OCI-LY7 (cell line): Measurements from ENCODE around the gene PTGIR. TPM values are rescaled to one million over a fixed set of nuclear protein-coding genes. Genes with fewer than 3 reads are reported as not detected.

Source experiments
- BruUV-seq: library from RNA; stranded (reverse); fragments of 400-500 nt; replicated peaks from 2 replicates; lab custom pipeline; 2021; lab: Mats Ljungman, UMichigan
- CTCF ChIA-PET: fragments of 300-600 bp; sonication (Branson Sonifier 250); formaldehyde crosslinking; loops from one replicate; lab custom pipeline; 2022; ENCODE audit warnings: antibody characterized with exemption; ENCODE audit not compliant: unreplicated experiment; lab: Charles Lee
- POLR2A ChIA-PET: fragments of 300-600 bp; sonication (Branson Sonifier 250); formaldehyde crosslinking; loops from one replicate; lab custom pipeline; 2022; ENCODE audit warnings: antibody characterized with exemption; lab: Charles Lee
- DNase-seq: peaks from one replicate; pipeline ENCODE4 v3.0.0-alpha.2; 2015; ENCODE audit warnings: low spot score
- H2AFZ ChIP-seq: fragments of 200-600 bp; sonication (generic), shearing (Covaris generic); 2 replicates; pipeline ENCODE4 v1.6.1; 2014; ENCODE audit warnings: mild to moderate bottlenecking, antibody characterized with exemption, low read length, moderate library complexity
- H3K27ac ChIP-seq: fragments of 200-600 bp; sonication (generic); 2 replicates; pipeline ENCODE4 v1.5.1; 2014; ENCODE audit warnings: mixed run types, low read depth, mild to moderate bottlenecking, moderate library complexity, low read length, inconsistent platforms; ENCODE audit not compliant: poor library complexity, severe bottlenecking
- H3K36me3 ChIP-seq: fragments of 200-600 bp; sonication (generic); 2 replicates; pipeline ENCODE4 v1.6.1; 2014; ENCODE audit warnings: mild to moderate bottlenecking, antibody characterized with exemption, low read length, moderate library complexity, mixed read lengths; ENCODE audit not compliant: insufficient read depth
- H3K4me1 ChIP-seq: fragments of 200-600 bp; sonication (generic); 2 replicates; pipeline ENCODE4 v1.5.1; 2014; ENCODE audit warnings: mild to moderate bottlenecking, low read length; ENCODE audit not compliant: insufficient read depth, poor library complexity, severe bottlenecking
- H3K4me2 ChIP-seq: fragments of 200-600 bp; sonication (generic); 2 replicates; pipeline ENCODE4 v1.6.1; 2014; ENCODE audit warnings: mild to moderate bottlenecking, low read length
- H3K4me3 ChIP-seq: fragments of 200-600 bp; sonication (generic); 2 replicates; pipeline ENCODE4 v1.5.1; 2014; ENCODE audit warnings: mild to moderate bottlenecking, low read depth, low read length; ENCODE audit not compliant: poor library complexity, severe bottlenecking
- H3K79me2 ChIP-seq: fragments of 200-600 bp; sonication (generic); 2 replicates; pipeline ENCODE4 v1.6.1; 2016; ENCODE audit warnings: low read depth, mild to moderate bottlenecking, low read length, moderate library complexity, mixed read lengths; ENCODE audit not compliant: insufficient read depth
- H3K9me2 ChIP-seq: fragments of 200-600 bp; sonication (generic); 2 replicates; pipeline ENCODE4 v1.6.1; 2016; ENCODE audit warnings: mild to moderate bottlenecking, low read length, mixed read lengths; ENCODE audit not compliant: insufficient read depth
- H3K9me3 ChIP-seq: fragments of 200-600 bp; sonication (generic); 2 replicates; pipeline ENCODE4 v1.6.1; 2014; ENCODE audit warnings: mild to moderate bottlenecking, mixed run types, low read length, mixed read lengths
- H4K20me1 ChIP-seq: fragments of 200-600 bp; sonication (generic); 2 replicates; pipeline ENCODE4 v1.6.1; 2014; ENCODE audit warnings: mild to moderate bottlenecking, antibody characterized with exemption, low read length, moderate library complexity, mixed read lengths; ENCODE audit not compliant: insufficient read depth
- EZH2phosphoT487 ChIP-seq: fragments of 200-600 bp; sonication (generic); IDR thresholded peaks from 2 replicates; pipeline ENCODE4 v1.6.1; 2018; ENCODE audit warnings: low read depth, borderline replicate concordance, mild to moderate bottlenecking, mixed run types, antibody characterized with exemption, low read length, moderate library complexity, mixed read lengths
- intact Hi-C: fragments of 100-400 bp; cut with micrococcal nuclease; formaldehyde crosslinking; loops from one replicate; pipeline ENCODE4 v1.10.0; 2022; ENCODE audit not compliant: unreplicated experiment
- total RNA-seq, 2 experiments: library from RNA; depleted of rRNA in 1 of 2; stranded (reverse); fragments of >200 nt in 1 of 2; shearing (Covaris generic) in 1 of 2; gene quantifications; 2 replicates each; pipeline ENCODE4 v1.2.3, GENCODE V29; 2014 to 2022
- TF ChIP-seq, protein P1 (sequence below): fragments of 200-600 bp; sonication (generic); conservative IDR thresholded peaks from 2 replicates; pipeline ENCODE4 v1.5.1; 2014; ENCODE audit warnings: mild to moderate bottlenecking, antibody characterized with exemption, low read length, moderate library complexity, mixed read lengths

PTGIR gene
- total RNA-seq, 2 experiments from 2014 or later, result 0.25 TPM; not detected in 1

DNA sequence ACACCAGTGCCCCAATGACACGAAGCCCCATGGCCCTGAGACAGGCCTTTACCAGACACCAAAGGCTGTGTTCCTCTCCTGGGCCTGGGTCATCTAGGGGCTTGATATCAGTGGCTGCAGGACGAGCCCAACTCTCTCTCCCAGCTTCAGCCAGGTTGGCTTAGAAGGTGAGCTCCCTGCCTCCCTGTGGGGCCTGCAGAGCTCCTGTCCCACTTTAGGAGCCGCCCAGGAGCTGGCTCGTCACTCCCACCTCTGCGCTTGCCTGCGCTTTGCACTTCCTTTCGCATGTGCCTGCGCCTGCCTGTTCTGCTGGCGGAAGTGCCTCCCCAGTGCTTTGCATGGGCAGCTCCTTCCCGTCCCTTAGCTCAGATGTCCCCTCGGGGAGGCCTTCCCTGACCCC lies 18.9 kb downstream of the PTGIR start:
- H4K20me1 ChIP-seq, result peaks cover 17% of the 10 kb centered on the region

DNA sequence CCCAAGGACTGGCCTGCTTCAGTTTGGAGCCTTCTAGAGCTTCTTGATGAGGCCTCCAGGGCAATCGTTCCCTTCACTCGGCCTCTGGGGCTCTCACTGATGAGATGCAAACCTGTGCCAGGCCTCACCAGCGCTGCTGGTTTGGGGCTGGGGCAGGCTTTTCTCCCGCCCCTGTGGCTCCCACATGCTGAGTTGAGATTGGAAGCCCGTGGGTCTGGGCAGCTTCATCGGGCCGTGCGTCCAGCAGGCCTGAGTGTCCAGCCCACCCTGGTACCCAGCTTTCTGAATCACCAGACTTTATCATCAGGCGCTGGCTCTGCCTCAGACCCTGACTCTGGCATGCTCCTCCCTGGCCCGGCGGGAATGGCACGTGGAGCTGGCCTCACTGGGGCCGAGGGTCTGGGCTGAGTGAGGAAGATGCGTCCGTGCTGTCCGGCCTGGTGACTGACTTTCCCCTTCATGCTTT lies 19.5 kb downstream of the PTGIR start:
- TF ChIP-seq, protein P1, sequence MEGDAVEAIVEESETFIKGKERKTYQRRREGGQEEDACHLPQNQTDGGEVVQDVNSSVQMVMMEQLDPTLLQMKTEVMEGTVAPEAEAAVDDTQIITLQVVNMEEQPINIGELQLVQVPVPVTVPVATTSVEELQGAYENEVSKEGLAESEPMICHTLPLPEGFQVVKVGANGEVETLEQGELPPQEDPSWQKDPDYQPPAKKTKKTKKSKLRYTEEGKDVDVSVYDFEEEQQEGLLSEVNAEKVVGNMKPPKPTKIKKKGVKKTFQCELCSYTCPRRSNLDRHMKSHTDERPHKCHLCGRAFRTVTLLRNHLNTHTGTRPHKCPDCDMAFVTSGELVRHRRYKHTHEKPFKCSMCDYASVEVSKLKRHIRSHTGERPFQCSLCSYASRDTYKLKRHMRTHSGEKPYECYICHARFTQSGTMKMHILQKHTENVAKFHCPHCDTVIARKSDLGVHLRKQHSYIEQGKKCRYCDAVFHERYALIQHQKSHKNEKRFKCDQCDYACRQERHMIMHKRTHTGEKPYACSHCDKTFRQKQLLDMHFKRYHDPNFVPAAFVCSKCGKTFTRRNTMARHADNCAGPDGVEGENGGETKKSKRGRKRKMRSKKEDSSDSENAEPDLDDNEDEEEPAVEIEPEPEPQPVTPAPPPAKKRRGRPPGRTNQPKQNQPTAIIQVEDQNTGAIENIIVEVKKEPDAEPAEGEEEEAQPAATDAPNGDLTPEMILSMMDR, result no peak
- TF ChIP-seq EZH2phosphoT487, result no peak
- Histone ChIP-seq H3K4me3 (no peak overlapping the region), H4K20me1 (peaks cover 17% of the 10 kb centered on the region), H3K4me2 (no peak overlapping the region), H3K4me1 (peaks cover 25% of the 10 kb centered on the region), H3K79me2 (peaks cover 40% of the 10 kb centered on the region), H3K9me3 (no peaks in the 10 kb centered on the region), H3K27ac (no peak overlapping the region), H3K9me2 (no peaks in the 10 kb centered on the region), H3K36me3 (peaks cover 52% of the 10 kb centered on the region), H2AFZ (no peak overlapping the region)
- CTCF ChIA-PET, result no interaction called here
- POLR2A ChIA-PET, result no interaction called here
- BruUV-seq, result no TSS peak
- DNase-seq, result no peak
- intact Hi-C loops, result no loop called here

More for the DNA sequence above, 18.9 kb downstream of the PTGIR start:
- peaks cover 29% of the 10 kb centered on the region for H3K4me1 ChIP-seq
- TF ChIP-seq, protein P1, result no peak
- no peak for TF ChIP-seq EZH2phosphoT487
- no peak overlapping the region for H3K4me3 ChIP-seq
- no peaks in the 10 kb centered on the region for H3K9me3 ChIP-seq
- no peak overlapping the region for H3K4me2 ChIP-seq
- DNase-seq, result no peak
- H3K79me2 ChIP-seq, result peaks cover 40% of the 10 kb centered on the region
- H3K27ac ChIP-seq, result no peak overlapping the region
- peaks cover 59% of the 10 kb centered on the region for H3K36me3 ChIP-seq
- H3K9me2 ChIP-seq, result no peaks in the 10 kb centered on the region
- ChIA-PET CTCF (no interaction called here), POLR2A (no interaction called here)
- intact Hi-C loops, result no loop called here
- no peak overlapping the region for H2AFZ ChIP-seq
- BruUV-seq, result no TSS peak

DNA sequence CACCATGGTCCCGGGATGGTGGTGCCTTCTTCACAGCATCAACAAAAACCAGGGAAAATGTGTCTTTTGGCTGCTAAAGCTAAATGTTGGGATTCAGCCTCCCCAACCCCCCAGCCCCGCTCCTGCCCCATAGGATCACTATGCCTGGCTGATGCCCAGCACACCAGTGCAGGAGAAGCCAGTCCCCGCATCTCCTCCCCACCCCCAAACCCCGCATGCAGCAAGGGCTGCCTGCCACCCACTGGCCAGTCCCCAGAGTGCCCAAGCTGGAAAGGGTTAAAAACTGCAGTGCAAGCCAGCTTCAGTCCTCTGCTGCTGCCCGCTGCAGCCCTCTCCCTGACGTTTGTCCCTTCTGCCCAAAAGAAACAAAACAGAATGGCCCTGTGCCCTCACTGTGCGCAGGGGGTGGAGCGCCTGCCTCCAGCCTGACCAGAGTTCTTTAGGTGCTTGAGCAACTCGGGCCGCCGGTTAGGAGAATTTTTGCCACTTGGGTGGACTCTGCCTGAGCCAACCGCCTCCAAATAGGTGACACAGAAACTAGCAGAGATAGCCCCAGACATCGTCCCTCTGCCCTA lies 20.0 kb downstream of the PTGIR start:
- no peak for TF ChIP-seq EZH2phosphoT487
- TF ChIP-seq, protein P1, result no peak
- ChIA-PET CTCF (no interaction called here), POLR2A (no interaction called here)
- Histone ChIP-seq H3K36me3 (peaks cover 48% of the 10 kb centered on the region), H2AFZ (no peak overlapping the region), H4K20me1 (peaks cover 17% of the 10 kb centered on the region), H3K79me2 (peaks cover 40% of the 10 kb centered on the region), H3K4me2 (no peak overlapping the region), H3K9me2 (no peaks in the 10 kb centered on the region), H3K4me1 (peaks cover 30% of the 10 kb centered on the region), H3K4me3 (no peak overlapping the region), H3K27ac (no peak overlapping the region), H3K9me3 (peaks cover 4% of the 10 kb centered on the region; the same call in 1 of the 2 replicates)
- no peak for DNase-seq
- intact Hi-C loops, result no loop called here
- no TSS peak for BruUV-seq
